HCT116 (cell line): Measurements from ENCODE around the gene TSR1.

Source experiments
- ATF3 ChIP-seq: IDR thresholded peaks from 2 replicates; pipeline ENCODE4 v1.6.1; 2012
- CEBPB ChIP-seq: IDR thresholded peaks from 2 replicates; pipeline ENCODE4 v1.6.1; 2012; ENCODE audit warnings: low read depth
- CTCF ChIP-seq, 3 experiments: fragments of 200-600 bp in 1 of 3; sonication (generic) in 1 of 3; IDR thresholded peaks in 2 of 3; conservative IDR thresholded peaks in 1 of 3; 2 replicates each; pipeline ENCODE4 v1.5.1; 2012 to 2017; ENCODE audit warnings: low read depth in 2 of 3, low read length in 2 of 3, antibody characterized with exemption in 1 of 3, borderline replicate concordance in 1 of 3, control low read depth in 1 of 3, mild to moderate bottlenecking in 1 of 3, mixed read lengths in 1 of 3, mixed run types in 1 of 3, moderate library complexity in 1 of 3; ENCODE audit not compliant: insufficient read depth in 1 of 3
- EZH2 ChIP-seq: fragments of 200-600 bp; sonication (generic); IDR thresholded peaks from 2 replicates; pipeline ENCODE4 v1.6.1; 2017; ENCODE audit warnings: antibody characterized with exemption, mixed run types
- SRF ChIP-seq: IDR thresholded peaks from 2 replicates; pipeline ENCODE4 v1.6.1; 2012; ENCODE audit warnings: low read depth
- TCF7L2 ChIP-seq: IDR thresholded peaks from 2 replicates; pipeline ENCODE4 v1.7.0; 2011; ENCODE audit warnings: borderline replicate concordance, inconsistent platforms; ENCODE audit not compliant: insufficient read depth, insufficient read length; ENCODE audit errors: extremely low read depth
- YY1 ChIP-seq: IDR thresholded peaks from 2 replicates; pipeline ENCODE4 v1.6.1; 2011; ENCODE audit warnings: low read length, low read depth, moderate library complexity, mild to moderate bottlenecking; ENCODE audit not compliant: insufficient replicate concordance; ENCODE audit errors: extremely low read depth

GRCh38 chr17:2368359-2368758 is 32.1 kb upstream of the TSR1 start:
- TF ChIP-seq CTCF (IDR thresholded peaks at IDR 0.05 in 2 of 3, conservative IDR thresholded peaks at IDR 0.05 in 1 of 3; ENCODE audit: borderline replicate concordance in 1 of 3, insufficient read depth in 1 of 3, low read depth in 2 of 3, low read length in 2 of 3): no peak
- TF ChIP-seq ATF3: no peak
- no peak for TF ChIP-seq YY1
- no peak for TF ChIP-seq CEBPB
- no peak for TF ChIP-seq EZH2
- TF ChIP-seq TCF7L2: no peak
- TF ChIP-seq SRF: no peak
